Left renal cortex interstitium (tissue), 4 donors: ENCODE data around the gene TAPT1. TPM values are rescaled to one million over a fixed set of nuclear protein-coding genes. Genes with fewer than 3 reads are reported as not detected.

Source experiments
- DNase-seq, 4 donors: peaks; one replicate each; pipeline ENCODE4 v3.0.0-alpha.2; 2013; ENCODE audit warnings: low read depth in 4 of 4, low spot score in 2 of 4, missing footprints in 1 of 4
- polyA plus RNA-seq, 4 donors: library from polyadenylated mRNA; unstranded; fragments of 120-200 nt; gene quantifications; one replicate each; pipeline ENCODE4 v1.2.1, GENCODE V29; 2013; ENCODE audit not compliant: insufficient read length in 4 of 4

Gene TAPT1
- polyA plus RNA-seq, 4 donors, result 31.6 to 50.4 (median 39.4) TPM

- DNase-seq, result no peak
Measured at GRCh38 chr4:16250661-16251365, 24.5 kb upstream of the TAPT1 start.

- no peak for DNase-seq
Measured at GRCh38 chr4:16248605-16249004, 22.3 kb upstream of the TAPT1 start.

GRCh38 chr4:16245241-16245640, 19.0 kb upstream of the TAPT1 start:
- DNase-seq, result no peak

- DNase-seq, result no peak
Measured at GRCh38 chr4:16243285-16243684, 17.0 kb upstream of the TAPT1 start.

GRCh38 chr4:16240300-16240699, 14.0 kb upstream of the TAPT1 start:
- no peak for DNase-seq

GRCh38 chr4:16239086-16239485, 12.8 kb upstream of the TAPT1 start:
- no peak for DNase-seq

- DNase-seq, result no peak
Measured at GRCh38 chr4:16238327-16238726, 12.1 kb upstream of the TAPT1 start.

GRCh38 chr4:16237715-16238114, 11.4 kb upstream of the TAPT1 start:
- no peak for DNase-seq

GRCh38 chr4:16236402-16237023, 10.2 kb upstream of the TAPT1 start:
- DNase-seq, result no peak

GRCh38 chr4:16235209-16235608, 8.9 kb upstream of the TAPT1 start:
- DNase-seq, result no peak

GRCh38 chr4:16233569-16234177, 7.4 kb upstream of the TAPT1 start:
- DNase-seq, result no peak

GRCh38 chr4:16231570-16232245, 5.4 kb upstream of the TAPT1 start:
- DNase-seq, result no peak

GRCh38 chr4:16230308-16230707, 4.0 kb upstream of the TAPT1 start:
- DNase-seq, result no peak

- no peak for DNase-seq
Measured at GRCh38 chr4:16229604-16230003, 3.3 kb upstream of the TAPT1 start.

- DNase-seq, result no peak
Measured at GRCh38 chr4:16227462-16227868, 1.2 kb upstream of the TAPT1 start.

- no peak for DNase-seq
Measured at GRCh38 chr4:16226816-16227461, 668 bp upstream of the TAPT1 start.

- DNase-seq, result no peak
Measured at GRCh38 chr4:16225167-16225862, 956 bp downstream of the TAPT1 start.

GRCh38 chr4:16224264-16225166, 1.8 kb downstream of the TAPT1 start:
- no peak for DNase-seq

- DNase-seq, result no peak
Measured at GRCh38 chr4:16222957-16223527, 3.2 kb downstream of the TAPT1 start.
